ENCODE measurements around the gene ATP13A3. TPM values are rescaled to one million over a fixed set of nuclear protein-coding genes. Genes with fewer than 3 reads are reported as not detected.

ATP13A3 gene
- total and polyA plus RNA-seq, 2 donors (not counting 1 experiment from before 2014, with no cell fraction given): 6.1 to 61.1 TPM

DNA sequence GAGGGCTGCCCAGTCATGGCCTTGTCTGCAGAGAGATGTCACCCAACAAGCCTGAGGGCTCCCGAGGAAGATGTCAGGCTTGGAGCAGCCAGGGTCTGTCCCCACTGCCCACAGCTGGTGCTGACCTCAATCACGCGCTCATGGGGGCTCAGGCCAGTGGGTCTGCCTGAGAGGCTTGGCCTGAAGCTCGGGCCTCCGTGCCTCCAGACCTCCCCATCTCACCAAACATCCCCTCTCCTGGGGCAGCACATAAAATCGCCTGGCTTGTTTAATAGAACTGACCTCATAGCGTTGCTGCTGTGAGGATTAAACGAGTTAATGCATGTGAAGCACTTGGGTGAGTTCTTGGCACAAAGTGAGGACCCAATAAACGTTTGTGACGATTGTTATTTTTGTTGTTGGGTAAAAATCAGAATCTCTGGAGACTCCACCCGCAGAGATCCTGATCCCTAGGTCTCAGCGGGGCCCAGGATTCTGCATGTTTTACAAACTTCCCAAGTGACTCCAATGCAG, 120.8 kb downstream of the ATP13A3 start:
- no peak overlapping the region for H3K27ac Mint-ChIP-seq
- Histone ChIP-seq H3K4me3 (ENCODE audit: control extremely low read depth in 1 of 5, extremely low read depth in 1 of 5, insufficient read depth in 1 of 5, low read depth in 2 of 5, low read length in 4 of 5) (no peak overlapping the region), H3K79me2 (ENCODE audit: control insufficient read depth, insufficient read depth, low read length) (no peaks in the 10 kb centered on the region), H3K4me1 (ENCODE audit: control insufficient read depth in 2 of 2, insufficient read depth in 2 of 2, low read length in 2 of 2) (no peaks in the 10 kb centered on the region), H4K20me1 (ENCODE audit: control insufficient read depth, insufficient read depth, low read length, poor library complexity, severe bottlenecking) (no peaks in the 10 kb centered on the region), H3K9me3 (ENCODE audit: control extremely low read depth in 1 of 3, control insufficient read depth in 2 of 3, insufficient read depth in 1 of 3, low read length in 2 of 3) (no peaks in the 10 kb centered on the region), H2AFZ (ENCODE audit: insufficient read depth, low read depth, low read length, poor library complexity, severe bottlenecking) (no peak overlapping the region), H3K27ac (ENCODE audit: low read length in 2 of 2) (no peak overlapping the region), H3K9ac (ENCODE audit: low read length) (no peak overlapping the region), H3K4me2 (replicated peaks; ENCODE audit: low read depth, low read length, poor library complexity, severe bottlenecking) (no peak overlapping the region), H3K36me3 (replicated peaks in 1 of 2; ENCODE audit: control extremely low read depth in 1 of 2, control insufficient read depth in 1 of 2, extremely low read depth in 1 of 2, insufficient read depth in 2 of 2, low read length in 1 of 2) (no peaks in the 10 kb centered on the region), H3K27me3 (replicated peaks in 1 of 4; ENCODE audit: control extremely low read depth in 1 of 4, control insufficient read depth in 3 of 4, insufficient read depth in 4 of 4, low read length in 3 of 4) (peaks cover 0 to 25% (median 5%) of the 10 kb centered on the region in 4 experiments)
- POLR2A ChIA-PET: no interaction called here
- H3K9me3 Mint-ChIP-seq (ENCODE audit: insufficient read depth): no peaks in the 10 kb centered on the region
- ATAC-seq (ENCODE audit: low read depth) (no peak), DNase-seq (no peak)
- H3K4me3 Mint-ChIP-seq: no peak overlapping the region
- no peak for TF ChIP-seq EZH2 (IDR thresholded peaks at IDR 0.05; ENCODE audit: borderline replicate concordance, insufficient read depth, low read depth, low read length, poor library complexity, severe bottlenecking)
- TF ChIP-seq, protein P1, sequence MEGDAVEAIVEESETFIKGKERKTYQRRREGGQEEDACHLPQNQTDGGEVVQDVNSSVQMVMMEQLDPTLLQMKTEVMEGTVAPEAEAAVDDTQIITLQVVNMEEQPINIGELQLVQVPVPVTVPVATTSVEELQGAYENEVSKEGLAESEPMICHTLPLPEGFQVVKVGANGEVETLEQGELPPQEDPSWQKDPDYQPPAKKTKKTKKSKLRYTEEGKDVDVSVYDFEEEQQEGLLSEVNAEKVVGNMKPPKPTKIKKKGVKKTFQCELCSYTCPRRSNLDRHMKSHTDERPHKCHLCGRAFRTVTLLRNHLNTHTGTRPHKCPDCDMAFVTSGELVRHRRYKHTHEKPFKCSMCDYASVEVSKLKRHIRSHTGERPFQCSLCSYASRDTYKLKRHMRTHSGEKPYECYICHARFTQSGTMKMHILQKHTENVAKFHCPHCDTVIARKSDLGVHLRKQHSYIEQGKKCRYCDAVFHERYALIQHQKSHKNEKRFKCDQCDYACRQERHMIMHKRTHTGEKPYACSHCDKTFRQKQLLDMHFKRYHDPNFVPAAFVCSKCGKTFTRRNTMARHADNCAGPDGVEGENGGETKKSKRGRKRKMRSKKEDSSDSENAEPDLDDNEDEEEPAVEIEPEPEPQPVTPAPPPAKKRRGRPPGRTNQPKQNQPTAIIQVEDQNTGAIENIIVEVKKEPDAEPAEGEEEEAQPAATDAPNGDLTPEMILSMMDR (IDR thresholded peaks at IDR 0.05): no peak
- peaks cover 36% of the 10 kb centered on the region for H3K27me3 Mint-ChIP-seq
- WGBS (ENCODE audit: insufficient coverage): 90% methylated on average over 10 of the region's 12 CpGs
- intact Hi-C loops (cut with micrococcal nuclease): no loop called here
- CTCF ChIA-PET: no interaction called here
- no peaks in the 10 kb centered on the region for H3K4me1 Mint-ChIP-seq

DNA sequence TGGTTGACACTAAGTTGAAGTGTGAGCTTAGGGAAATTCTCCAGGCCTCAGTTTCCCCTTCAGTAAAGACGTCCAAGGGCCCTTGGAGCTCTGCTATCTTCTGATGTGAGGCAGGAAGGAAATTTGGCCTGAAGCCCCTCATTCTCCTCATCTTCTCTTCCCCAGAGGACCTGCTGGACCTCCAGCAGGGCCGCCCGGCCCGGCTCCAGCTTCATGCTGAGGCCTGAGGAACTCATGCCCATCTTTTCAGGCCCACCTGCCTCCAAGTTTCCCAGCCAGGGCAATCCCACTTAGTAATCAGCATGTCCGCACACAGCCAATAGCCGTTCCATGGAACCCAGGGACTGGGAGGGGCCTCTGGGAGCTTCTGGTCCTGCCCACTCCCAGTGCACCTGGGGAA, 121.3 kb downstream of the ATP13A3 start:
- no peak overlapping the region for H3K4me3 ChIP-seq (ENCODE audit: control extremely low read depth in 1 of 5, extremely low read depth in 1 of 5, insufficient read depth in 1 of 5, low read depth in 2 of 5, low read length in 4 of 5)
- Mint-ChIP-seq H3K27me3 (peaks cover 33% of the 10 kb centered on the region), H3K4me3 (no peak overlapping the region), H3K27ac (no peak overlapping the region), H3K4me1 (no peaks in the 10 kb centered on the region), H3K9me3 (ENCODE audit: insufficient read depth) (no peaks in the 10 kb centered on the region)
- H3K36me3 ChIP-seq (replicated peaks in 1 of 2; ENCODE audit: control extremely low read depth in 1 of 2, control insufficient read depth in 1 of 2, extremely low read depth in 1 of 2, insufficient read depth in 2 of 2, low read length in 1 of 2): no peaks in the 10 kb centered on the region
- no peak overlapping the region for H3K4me2 ChIP-seq (replicated peaks; ENCODE audit: low read depth, low read length, poor library complexity, severe bottlenecking)
- ChIA-PET CTCF (interaction anchor here (1.3 kb wide), 1 partner anchor 20 kb away, joined by 4 read pairs; no protein-coding TSS in a partner anchor), POLR2A (no interaction called here)
- no peaks in the 10 kb centered on the region for H4K20me1 ChIP-seq (ENCODE audit: control insufficient read depth, insufficient read depth, low read length, poor library complexity, severe bottlenecking)
- no peak overlapping the region for H3K9ac ChIP-seq (ENCODE audit: low read length)
- ATAC-seq (ENCODE audit: low read depth) (no peak), DNase-seq (no peak)
- TF ChIP-seq, protein P1 (IDR thresholded peaks at IDR 0.05): no peak
- no peak for TF ChIP-seq EZH2 (IDR thresholded peaks at IDR 0.05; ENCODE audit: borderline replicate concordance, insufficient read depth, low read depth, low read length, poor library complexity, severe bottlenecking)
- WGBS (ENCODE audit: insufficient coverage): 98% methylated on average over 5 of the region's 6 CpGs
- no peak overlapping the region for H2AFZ ChIP-seq (ENCODE audit: insufficient read depth, low read depth, low read length, poor library complexity, severe bottlenecking)
- peaks cover 0 to 22% (median 5%) of the 10 kb centered on the region in 4 experiments for H3K27me3 ChIP-seq (replicated peaks in 1 of 4; ENCODE audit: control extremely low read depth in 1 of 4, control insufficient read depth in 3 of 4, insufficient read depth in 4 of 4, low read length in 3 of 4)
- no peaks in the 10 kb centered on the region for H3K4me1 ChIP-seq (ENCODE audit: control insufficient read depth in 2 of 2, insufficient read depth in 2 of 2, low read length in 2 of 2)
- intact Hi-C loops (cut with micrococcal nuclease): no loop called here
- H3K9me3 ChIP-seq (ENCODE audit: control extremely low read depth in 1 of 3, control insufficient read depth in 2 of 3, insufficient read depth in 1 of 3, low read length in 2 of 3): no peaks in the 10 kb centered on the region
- H3K27ac ChIP-seq (ENCODE audit: low read length in 2 of 2): no peak overlapping the region
- H3K79me2 ChIP-seq (ENCODE audit: control insufficient read depth, insufficient read depth, low read length): no peaks in the 10 kb centered on the region

Measured in B cell (primary cell).